HCT116 (cell line): ENCODE measurements around the gene TCEA2. TPM values are rescaled to one million over a fixed set of nuclear protein-coding genes. Genes with fewer than 3 reads are reported as not detected.

Experiments used
- ATAC-seq: fragments of 200-7000 bp; cut with Tn5 transposase; 2 replicates; pipeline ENCODE4 v1.9.1; 2020; ENCODE audit warnings: mild to moderate bottlenecking, moderate library complexity
- BruUV-seq: library from RNA; stranded (reverse); fragments of 400-500 nt; replicated peaks from 2 replicates; lab custom pipeline; 2021; lab: Mats Ljungman, UMichigan
- CTCF ChIA-PET: fragments of 300-600 bp; sonication (Branson Sonifier 250); formaldehyde crosslinking; loops from one replicate; lab custom pipeline; 2021; ENCODE audit warnings: antibody characterized with exemption; lab: Charles Lee
- POLR2A ChIA-PET: fragments of 300-600, 350-600 bp; sonication (Branson Sonifier 250); formaldehyde crosslinking; loops from one replicate; lab custom pipeline; 2021; ENCODE audit warnings: antibody characterized with exemption; lab: Charles Lee
- RAD21 ChIA-PET, 2 experiments: fragments of 300-600 bp; sonication (Branson Sonifier 250); formaldehyde crosslinking; loops; one replicate each; lab custom pipeline; 2023; ENCODE audit warnings: low total read pairs in 2 of 2; ENCODE audit not compliant: uncharacterized antibody in 2 of 2, unreplicated experiment in 2 of 2, low non-redundant PET in 1 of 2; lab: Charles Lee
- DNase-seq: peaks from one replicate; pipeline ENCODE4 v3.0.0-alpha.2; 2010; ENCODE audit warnings: low read depth, low spot score
- H2AFZ ChIP-seq: fragments of 200-600 bp; shearing (Covaris generic), sonication (generic); 2 replicates; pipeline ENCODE4 v1.6.1; 2017; ENCODE audit warnings: low read depth, mixed run types, mixed read lengths, antibody characterized with exemption, low read length; ENCODE audit not compliant: poor library complexity, severe bottlenecking
- H3K27ac ChIP-seq: 2 replicates; pipeline ENCODE4 v1.5.1; 2012; ENCODE audit warnings: low read depth, low read length
- H3K27me3 ChIP-seq: fragments of 200-600 bp; sonication (generic); 2 replicates; pipeline ENCODE4 v1.6.1; 2016; ENCODE audit warnings: mixed run types, low read length, mixed read lengths; ENCODE audit not compliant: insufficient read depth
- H3K36me3 ChIP-seq, 2 experiments: fragments of 200-500 bp in 1 of 2; fragments of 200-600 bp in 1 of 2; sonication (Bioruptor generic) in 1 of 2; sonication (generic) in 1 of 2; 2 replicates each; pipeline versions ENCODE4 v1.5.1 to v1.6.1; 2014 to 2016; ENCODE audit warnings: low read length in 2 of 2, inconsistent platforms in 1 of 2, mixed read lengths in 1 of 2, mixed run types in 1 of 2; ENCODE audit not compliant: insufficient read depth in 2 of 2, control insufficient read depth in 1 of 2
- H3K4me1 ChIP-seq, 2 experiments: fragments of 200-600 bp in 1 of 2; sonication (generic) in 1 of 2; 2 replicates each; pipeline versions ENCODE4 v1.5.1 to v1.6.1; 2012 to 2017; ENCODE audit warnings: low read length in 2 of 2, inconsistent platforms in 1 of 2, mild to moderate bottlenecking in 1 of 2, mixed read lengths in 1 of 2, mixed run types in 1 of 2, moderate library complexity in 1 of 2; ENCODE audit not compliant: insufficient read depth in 2 of 2, control insufficient read depth in 1 of 2
- H3K4me2 ChIP-seq: fragments of 200-600 bp; sonication (generic); 2 replicates; pipeline ENCODE4 v1.6.1; 2017; ENCODE audit warnings: mixed run types, low read length, mixed read lengths
- H3K4me3 ChIP-seq, 2 experiments: fragments of 200-600 bp in 1 of 2; sonication (generic) in 1 of 2; replicated peaks in 1 of 2; 2 replicates each; pipeline ENCODE4 v1.5.1; 2011 to 2016; ENCODE audit warnings: low read length in 2 of 2, control low read depth in 1 of 2, low read depth in 1 of 2, mild to moderate bottlenecking in 1 of 2, mixed read lengths in 1 of 2, mixed run types in 1 of 2
- H3K79me2 ChIP-seq: fragments of 200-600 bp; sonication (generic); 2 replicates; pipeline ENCODE4 v1.6.1; 2017; ENCODE audit warnings: mild to moderate bottlenecking, mixed run types, low read length, moderate library complexity, mixed read lengths; ENCODE audit not compliant: insufficient read depth
- H3K9ac ChIP-seq: fragments of 200-600 bp; sonication (generic); 2 replicates; pipeline ENCODE4 v1.6.1; 2016; ENCODE audit warnings: low read length, mixed read lengths
- H3K9me2 ChIP-seq: fragments of 200-600 bp; sonication (generic), shearing (Covaris generic); 2 replicates; pipeline ENCODE4 v1.6.1; 2017; ENCODE audit warnings: mixed run types, mild to moderate bottlenecking, moderate library complexity; ENCODE audit not compliant: insufficient read depth
- H3K9me3 ChIP-seq, 2 experiments: fragments of 200-500 bp in 1 of 2; fragments of 200-600 bp in 1 of 2; sonication (Bioruptor generic) in 1 of 2; sonication (generic) in 1 of 2; 2 replicates each; pipeline ENCODE4 v1.6.1; 2014 to 2017; ENCODE audit warnings: low read length in 2 of 2, mixed read lengths in 2 of 2, inconsistent platforms in 1 of 2, low read depth in 1 of 2, mild to moderate bottlenecking in 1 of 2, mixed run types in 1 of 2, moderate library complexity in 1 of 2; ENCODE audit not compliant: control insufficient read depth in 1 of 2, insufficient read depth in 1 of 2
- H4K20me1 ChIP-seq: fragments of 200-600 bp; sonication (generic), shearing (Covaris generic); 2 replicates; pipeline ENCODE4 v1.6.1; 2017; ENCODE audit warnings: mixed run types, mild to moderate bottlenecking, moderate library complexity; ENCODE audit not compliant: insufficient read depth
- POLR2AphosphoS5 ChIP-seq: IDR thresholded peaks from 2 replicates; pipeline ENCODE4 v1.6.1; 2011; ENCODE audit warnings: mild to moderate bottlenecking, low read depth, low read length, moderate library complexity
- TCF7L2 ChIP-seq: IDR thresholded peaks from 2 replicates; pipeline ENCODE4 v1.7.0; 2011; ENCODE audit warnings: borderline replicate concordance, inconsistent platforms; ENCODE audit not compliant: insufficient read depth, insufficient read length; ENCODE audit errors: extremely low read depth
- intact Hi-C: fragments of 100-400 bp; cut with micrococcal nuclease; formaldehyde crosslinking; loops from 2 replicates; pipeline ENCODE4 v1.10.0; 2022
- total RNA-seq: library from RNA; stranded (reverse); gene quantifications from one replicate; pipeline ENCODE4 v1.2.1, GENCODE V29; 2021; ENCODE audit not compliant: unreplicated experiment
- TF ChIP-seq, protein P1 (sequence below): IDR thresholded peaks from 2 replicates; pipeline ENCODE4 v1.6.1; 2012; ENCODE audit warnings: low read depth

The TCEA2 gene
- total RNA-seq, 1 experiment from 2014 or later = 29.7 TPM

DNA sequence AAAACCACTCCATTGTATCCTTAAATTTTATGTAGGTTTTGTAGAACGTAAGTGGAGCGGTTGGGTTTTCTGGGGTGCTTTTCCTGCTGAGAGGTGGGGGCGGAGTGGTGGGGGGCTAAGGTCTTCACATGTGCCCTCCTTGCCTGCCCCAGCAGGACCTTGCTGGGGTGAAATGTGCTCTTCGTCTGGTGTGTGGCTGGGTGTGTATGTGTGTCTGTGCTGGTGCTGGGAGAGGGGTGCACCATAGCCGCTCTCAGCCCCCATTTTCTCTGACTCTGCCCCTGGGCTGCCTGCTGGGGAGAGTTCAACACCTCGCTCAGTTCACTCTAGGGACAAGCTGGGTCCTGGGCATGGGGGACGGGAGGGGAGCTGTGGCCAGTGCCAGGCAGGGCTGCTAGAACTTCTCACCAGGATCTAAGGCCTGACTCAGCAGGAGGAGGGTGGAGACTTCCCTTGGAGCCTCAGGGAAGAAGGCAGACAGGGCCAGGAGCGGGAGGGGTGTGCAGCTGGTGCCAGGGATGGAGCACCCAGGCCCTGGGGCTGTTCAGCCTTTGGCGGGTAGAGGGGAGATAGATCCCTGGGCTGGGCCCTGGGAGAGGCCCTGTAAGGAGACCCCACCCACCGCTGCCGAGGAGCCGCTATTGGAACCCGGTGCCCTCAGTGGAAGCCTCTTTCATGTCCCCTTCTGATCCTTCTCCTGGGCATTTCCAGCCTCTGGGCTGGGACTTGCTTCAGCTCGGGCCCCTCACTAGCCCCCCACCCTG lies 18.3 kb upstream of the TCEA2 start:
- no TSS peak for BruUV-seq
- DNase-seq (peak; percentile 29), ATAC-seq (peak; percentile 76)
- RAD21 ChIA-PET = no interaction called here
- Histone ChIP-seq H3K36me3 (no peaks in the 10 kb centered on the region), H3K9me3 (no peaks in the 10 kb centered on the region), H3K79me2 (no peaks in the 10 kb centered on the region), H3K4me2 (peak overlapping the region; percentile 59), H4K20me1 (no peaks in the 10 kb centered on the region), H3K27ac (peak overlapping the region; percentile 48), H3K4me3 (no peak overlapping the region), H3K4me1 (peaks cover 20 to 24% of the 10 kb centered on the region in 2 experiments), H2AFZ (no peak overlapping the region), H3K9ac (peak overlapping the region; percentile 37; the same call in 1 of the 2 replicates), H3K27me3 (no peaks in the 10 kb centered on the region), H3K9me2 (no peaks in the 10 kb centered on the region)
- CTCF ChIA-PET = interaction anchor here (0.6 kb wide), 1 partner anchor 10 kb away, joined by 4 read pairs; no protein-coding TSS in a partner anchor
- TF ChIP-seq, protein P1, sequence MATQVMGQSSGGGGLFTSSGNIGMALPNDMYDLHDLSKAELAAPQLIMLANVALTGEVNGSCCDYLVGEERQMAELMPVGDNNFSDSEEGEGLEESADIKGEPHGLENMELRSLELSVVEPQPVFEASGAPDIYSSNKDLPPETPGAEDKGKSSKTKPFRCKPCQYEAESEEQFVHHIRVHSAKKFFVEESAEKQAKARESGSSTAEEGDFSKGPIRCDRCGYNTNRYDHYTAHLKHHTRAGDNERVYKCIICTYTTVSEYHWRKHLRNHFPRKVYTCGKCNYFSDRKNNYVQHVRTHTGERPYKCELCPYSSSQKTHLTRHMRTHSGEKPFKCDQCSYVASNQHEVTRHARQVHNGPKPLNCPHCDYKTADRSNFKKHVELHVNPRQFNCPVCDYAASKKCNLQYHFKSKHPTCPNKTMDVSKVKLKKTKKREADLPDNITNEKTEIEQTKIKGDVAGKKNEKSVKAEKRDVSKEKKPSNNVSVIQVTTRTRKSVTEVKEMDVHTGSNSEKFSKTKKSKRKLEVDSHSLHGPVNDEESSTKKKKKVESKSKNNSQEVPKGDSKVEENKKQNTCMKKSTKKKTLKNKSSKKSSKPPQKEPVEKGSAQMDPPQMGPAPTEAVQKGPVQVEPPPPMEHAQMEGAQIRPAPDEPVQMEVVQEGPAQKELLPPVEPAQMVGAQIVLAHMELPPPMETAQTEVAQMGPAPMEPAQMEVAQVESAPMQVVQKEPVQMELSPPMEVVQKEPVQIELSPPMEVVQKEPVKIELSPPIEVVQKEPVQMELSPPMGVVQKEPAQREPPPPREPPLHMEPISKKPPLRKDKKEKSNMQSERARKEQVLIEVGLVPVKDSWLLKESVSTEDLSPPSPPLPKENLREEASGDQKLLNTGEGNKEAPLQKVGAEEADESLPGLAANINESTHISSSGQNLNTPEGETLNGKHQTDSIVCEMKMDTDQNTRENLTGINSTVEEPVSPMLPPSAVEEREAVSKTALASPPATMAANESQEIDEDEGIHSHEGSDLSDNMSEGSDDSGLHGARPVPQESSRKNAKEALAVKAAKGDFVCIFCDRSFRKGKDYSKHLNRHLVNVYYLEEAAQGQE = no peak
- peak; percentile 30 for TF ChIP-seq TCF7L2
- peak; percentile 23; the same call in 1 of the 2 replicates for TF ChIP-seq POLR2AphosphoS5
- intact Hi-C loops = no loop called here
- POLR2A ChIA-PET = interaction anchor here (0.8 to 1.0 kb wide), 2 partner anchors 9 to 87 kb away, joined by 3 read pairs; no protein-coding TSS in a partner anchor
